NAMALWA (cell line): ENCODE data around the gene CELA1.
"Not testable (repeated sequence)": the region's sequence is repeated elsewhere in the genome, so short reads cannot be mapped to it uniquely, and the experiment has no call there.

Experiments used
- DNase-seq: peaks from one replicate; pipeline ENCODE4 v3.0.0-alpha.2; 2015; ENCODE audit warnings: low spot score

CELA1 gene

GRCh38 chr12:51318057-51318806 lies 28.2 kb downstream of the CELA1 start:
- not testable (repeated sequence) for DNase-seq

- no peak for DNase-seq
Measured at GRCh38 chr12:51311389-51311788, 35.1 kb downstream of the CELA1 start.

GRCh38 chr12:51307655-51308593 lies 38.6 kb downstream of the CELA1 start:
- DNase-seq: no peak

- DNase-seq: no peak
Measured at GRCh38 chr12:51306507-51306906, 40.0 kb downstream of the CELA1 start.

- DNase-seq: not testable (repeated sequence)
Measured at GRCh38 chr12:51300768-51301167, 45.7 kb downstream of the CELA1 start.

GRCh38 chr12:51295651-51296050 lies 50.8 kb downstream of the CELA1 start:
- DNase-seq: no peak

GRCh38 chr12:51294097-51294496 lies 52.4 kb downstream of the CELA1 start:
- not testable (repeated sequence) for DNase-seq

- DNase-seq: no peak
Measured at GRCh38 chr12:51293696-51294095, 52.8 kb downstream of the CELA1 start.

- not testable (repeated sequence) for DNase-seq
Measured at GRCh38 chr12:51291603-51292513, 54.6 kb downstream of the CELA1 start.

GRCh38 chr12:51285843-51286242 lies 60.6 kb downstream of the CELA1 start:
- DNase-seq: no peak

GRCh38 chr12:51281202-51281924 lies 65.1 kb downstream of the CELA1 start:
- DNase-seq: no peak
